HAP-1 (cell line): ENCODE measurements around the gene LSAMP.

Experiments
- DNase-seq, 2 experiments: peaks; one replicate each; pipeline ENCODE4 v3.0.0-alpha.2; 2016 to 2020; ENCODE audit warnings: low spot score in 2 of 2
- H3K27me3 ChIP-seq: fragments of 250-450 bp; sonication (Bioruptor Pico); 2 replicates; pipeline ENCODE4 v1.5.1; 2020; ENCODE audit warnings: low read depth, mild to moderate bottlenecking, moderate library complexity
- H3K36me3 ChIP-seq: fragments of 250-450 bp; sonication (Bioruptor Pico); replicated peaks from 2 replicates; pipeline ENCODE4 v1.5.1; 2020; ENCODE audit warnings: mild to moderate bottlenecking
- H3K4me1 ChIP-seq: fragments of 250-450 bp; sonication (Bioruptor Pico); 2 replicates; pipeline ENCODE4 v1.5.1; 2020; ENCODE audit warnings: mild to moderate bottlenecking
- H3K4me3 ChIP-seq: fragments of 250-450 bp; sonication (Bioruptor Pico); 2 replicates; pipeline ENCODE4 v1.5.1; 2020; ENCODE audit warnings: mild to moderate bottlenecking, moderate library complexity
- H3K9me3 ChIP-seq: fragments of 250-450 bp; sonication (Bioruptor Pico); 2 replicates; pipeline ENCODE4 v1.5.1; 2020; ENCODE audit warnings: mild to moderate bottlenecking, moderate library complexity
- in situ Hi-C: fragments of 300-500 bp; cut with MboI; formaldehyde crosslinking; loops from 3 replicates; pipeline ENCODE4 v1.14.3; 2020; ENCODE audit warnings: low sequenced_read_pairs, inconsistent platforms, mixed read lengths

Gene LSAMP

GRCh38 chr3:116445311-116445841, at the start of gene LSAMP:
Gene LSAMP, minus strand, starts transcription at chr3:116445487.
- in situ Hi-C loops = no loop called here
- no peaks in the 10 kb centered on the region; the same call in 1 of the 2 replicates for H3K27me3 ChIP-seq
- DNase-seq = no peak

GRCh38 chr3:116492379-116492778, 47.1 kb upstream of the LSAMP start:
- Histone ChIP-seq H3K27me3 (no peaks in the 10 kb centered on the region; the same call in 1 of the 2 replicates), H3K4me3 (no peak overlapping the region), H3K9me3 (no peaks in the 10 kb centered on the region), H3K36me3 (no peaks in the 10 kb centered on the region), H3K4me1 (no peaks in the 10 kb centered on the region)
- DNase-seq = no peak
- in situ Hi-C loops = no loop called here

More at GRCh38 chr3:116445311-116445841, at the start of gene LSAMP:
- H3K36me3 ChIP-seq = no peaks in the 10 kb centered on the region
- H3K9me3 ChIP-seq = no peaks in the 10 kb centered on the region
- no peaks in the 10 kb centered on the region for H3K4me1 ChIP-seq
- H3K4me3 ChIP-seq = no peak within 1 kb of the TSS

DNA sequence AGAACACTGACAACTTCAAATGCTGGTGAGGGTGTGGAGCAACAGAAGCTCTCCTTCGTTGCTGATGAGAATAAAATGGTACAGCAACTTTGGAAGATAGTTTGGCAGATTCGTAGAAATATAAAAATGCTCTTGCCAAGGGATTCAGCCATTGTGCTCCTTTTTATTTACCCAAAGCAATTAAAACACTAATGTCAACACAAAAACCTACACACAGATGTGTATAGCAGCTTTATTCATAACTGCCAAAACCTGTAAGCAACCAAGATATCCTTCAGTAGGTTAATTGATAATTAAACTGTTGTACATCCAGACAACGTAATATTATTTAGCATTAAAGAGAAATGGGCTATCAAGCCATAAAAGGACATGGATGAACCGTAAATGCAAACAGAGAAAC, 37.8 kb upstream of the LSAMP start:
- Histone ChIP-seq H3K9me3 (no peaks in the 10 kb centered on the region), H3K4me1 (no peaks in the 10 kb centered on the region), H3K27me3 (no peaks in the 10 kb centered on the region), H3K4me3 (no peak overlapping the region), H3K36me3 (no peaks in the 10 kb centered on the region)
- in situ Hi-C loops = no loop called here
- no peak for DNase-seq

DNA sequence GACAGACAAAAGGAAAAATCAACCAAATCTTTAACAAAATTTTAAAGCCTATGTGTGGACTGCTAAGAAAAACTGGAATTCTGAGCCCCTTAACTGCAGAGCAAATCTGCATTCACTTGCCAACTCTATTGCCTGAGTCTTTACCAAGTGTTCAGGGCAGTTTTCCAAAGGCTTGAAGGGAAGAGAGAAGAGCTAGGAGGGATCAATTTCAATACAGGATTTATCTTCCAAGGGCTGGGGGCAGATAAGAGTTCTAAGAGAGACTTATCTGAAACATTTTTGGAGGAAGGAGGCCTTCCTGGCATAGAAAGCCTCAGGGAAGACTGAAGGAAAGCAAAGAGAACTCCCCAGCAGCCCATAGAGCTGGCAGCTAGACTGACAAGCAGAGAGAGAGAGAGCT, 31.4 kb upstream of the LSAMP start:
- H3K27me3 ChIP-seq = no peaks in the 10 kb centered on the region
- no peaks in the 10 kb centered on the region for H3K36me3 ChIP-seq
- H3K4me3 ChIP-seq = no peak overlapping the region
- H3K4me1 ChIP-seq = no peaks in the 10 kb centered on the region
- in situ Hi-C loops = no loop called here
- no peaks in the 10 kb centered on the region for H3K9me3 ChIP-seq
- DNase-seq = no peak

- in situ Hi-C loops = no loop called here
- DNase-seq = no peak
- Histone ChIP-seq H3K9me3 (no peaks in the 10 kb centered on the region), H3K4me1 (no peaks in the 10 kb centered on the region), H3K4me3 (no peak overlapping the region), H3K27me3 (no peaks in the 10 kb centered on the region), H3K36me3 (no peaks in the 10 kb centered on the region)
Observed at GRCh38 chr3:116474801-116475200, 29.5 kb upstream of the LSAMP start.

GRCh38 chr3:116474032-116474780, 28.9 kb upstream of the LSAMP start:
- in situ Hi-C loops = no loop called here
- no peaks in the 10 kb centered on the region for H3K9me3 ChIP-seq
- no peaks in the 10 kb centered on the region for H3K36me3 ChIP-seq
- no peak for DNase-seq
- no peak overlapping the region for H3K4me3 ChIP-seq
- no peaks in the 10 kb centered on the region for H3K4me1 ChIP-seq
- no peaks in the 10 kb centered on the region for H3K27me3 ChIP-seq

- H3K4me1 ChIP-seq = no peaks in the 10 kb centered on the region
- no peaks in the 10 kb centered on the region for H3K36me3 ChIP-seq
- no peaks in the 10 kb centered on the region for H3K27me3 ChIP-seq
- DNase-seq = no peak
- H3K4me3 ChIP-seq = no peak overlapping the region
- in situ Hi-C loops = no loop called here
- no peaks in the 10 kb centered on the region for H3K9me3 ChIP-seq
Observed at GRCh38 chr3:116473602-116474001, 28.3 kb upstream of the LSAMP start.

GRCh38 chr3:116470605-116471197, 25.4 kb upstream of the LSAMP start:
- DNase-seq = no peak
- Histone ChIP-seq H3K4me1 (no peaks in the 10 kb centered on the region), H3K36me3 (no peaks in the 10 kb centered on the region), H3K4me3 (no peak overlapping the region), H3K9me3 (no peaks in the 10 kb centered on the region), H3K27me3 (no peaks in the 10 kb centered on the region)
- in situ Hi-C loops = no loop called here

DNA sequence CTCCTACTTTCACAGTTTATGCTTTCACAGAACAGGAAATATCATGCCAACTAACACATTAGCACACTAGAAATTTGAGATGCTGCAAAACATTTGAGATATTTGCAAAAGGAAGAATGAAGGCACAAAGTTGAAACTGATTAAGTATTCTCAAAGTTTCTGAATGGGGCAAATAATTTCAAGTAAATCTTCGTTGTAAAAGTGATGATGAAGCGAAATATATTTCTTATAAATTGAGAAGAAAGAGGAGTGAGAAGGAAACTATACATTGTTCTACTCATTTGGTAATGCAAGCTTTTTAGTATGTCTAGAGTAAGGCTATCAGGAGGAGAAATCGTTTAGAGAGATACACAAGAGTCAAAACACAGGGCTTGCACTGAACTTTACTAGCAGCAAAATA, 24.3 kb upstream of the LSAMP start:
- H3K36me3 ChIP-seq = no peaks in the 10 kb centered on the region
- H3K9me3 ChIP-seq = no peaks in the 10 kb centered on the region
- H3K4me1 ChIP-seq = no peaks in the 10 kb centered on the region
- in situ Hi-C loops = no loop called here
- no peaks in the 10 kb centered on the region for H3K27me3 ChIP-seq
- no peak overlapping the region for H3K4me3 ChIP-seq
- no peak for DNase-seq

DNA sequence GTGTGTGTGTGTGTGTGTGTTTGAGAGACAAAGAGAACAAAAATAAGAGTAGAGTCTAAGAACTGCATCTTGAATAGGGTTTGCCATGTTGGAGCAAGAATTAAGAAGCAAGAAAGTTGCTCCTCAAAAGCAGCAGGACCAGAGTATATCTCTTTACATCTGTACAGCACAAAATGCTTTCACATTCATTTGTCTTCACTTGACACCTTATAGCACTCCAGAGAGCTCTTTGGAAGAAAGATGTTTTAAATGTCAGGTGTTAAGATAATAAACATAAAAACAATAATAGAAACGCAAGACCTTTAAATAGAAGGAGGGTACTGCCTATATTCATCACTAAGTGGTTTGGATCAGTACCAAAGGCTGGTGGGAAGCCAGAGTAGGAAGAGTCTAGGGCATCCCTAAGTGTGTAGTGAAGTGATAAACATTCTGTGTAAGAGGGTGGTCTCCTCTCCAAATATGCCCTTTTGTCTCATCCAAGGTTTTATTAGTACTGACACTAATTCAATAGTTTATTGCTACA, 19.1 kb upstream of the LSAMP start:
- H3K4me1 ChIP-seq = no peaks in the 10 kb centered on the region
- no peaks in the 10 kb centered on the region for H3K27me3 ChIP-seq
- in situ Hi-C loops = no loop called here
- H3K36me3 ChIP-seq = no peaks in the 10 kb centered on the region
- no peaks in the 10 kb centered on the region for H3K9me3 ChIP-seq
- H3K4me3 ChIP-seq = no peak overlapping the region
- no peak for DNase-seq

DNA sequence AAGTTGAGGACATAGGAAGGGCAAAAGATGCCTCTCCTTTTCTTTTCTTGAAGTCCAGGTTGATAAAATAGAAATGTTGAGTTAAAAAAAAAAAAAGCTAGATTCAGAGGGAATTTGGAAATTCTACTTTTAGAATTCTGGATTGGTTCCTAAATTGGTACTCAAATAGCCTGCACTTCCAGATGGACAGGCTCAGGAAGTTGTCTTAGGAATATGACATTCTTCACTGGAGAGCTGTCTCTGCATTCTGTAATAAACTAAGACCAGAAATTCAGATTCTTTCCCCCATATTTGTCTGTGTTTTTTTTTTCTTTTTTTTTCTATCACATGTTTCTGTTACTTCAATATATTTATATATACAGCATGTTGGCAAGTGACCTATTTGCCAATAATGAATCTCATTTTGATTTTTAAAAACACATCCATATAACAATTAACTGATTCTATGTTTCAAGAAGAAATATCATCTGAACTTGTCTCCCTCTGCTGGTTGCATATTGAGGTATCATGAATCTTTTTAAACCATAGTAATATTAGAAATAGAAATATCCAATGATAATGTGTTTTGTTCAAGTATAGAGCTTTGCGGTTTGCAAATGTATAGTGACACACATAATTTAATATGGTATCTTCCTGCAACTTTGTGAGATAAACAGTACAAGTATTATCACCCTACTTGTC, 8.5 kb upstream of the LSAMP start:
- H3K4me3 ChIP-seq = no peak overlapping the region
- no peaks in the 10 kb centered on the region for H3K4me1 ChIP-seq
- in situ Hi-C loops = no loop called here
- DNase-seq = no peak
- H3K36me3 ChIP-seq = no peaks in the 10 kb centered on the region
- H3K27me3 ChIP-seq = no peaks in the 10 kb centered on the region
- no peaks in the 10 kb centered on the region for H3K9me3 ChIP-seq

GRCh38 chr3:116449546-116450350, 4.5 kb upstream of the LSAMP start:
- Histone ChIP-seq H3K9me3 (no peaks in the 10 kb centered on the region), H3K27me3 (no peaks in the 10 kb centered on the region; the same call in 1 of the 2 replicates), H3K4me3 (no peak overlapping the region), H3K4me1 (no peaks in the 10 kb centered on the region), H3K36me3 (no peaks in the 10 kb centered on the region)
- in situ Hi-C loops = no loop called here
- no peak for DNase-seq

DNA sequence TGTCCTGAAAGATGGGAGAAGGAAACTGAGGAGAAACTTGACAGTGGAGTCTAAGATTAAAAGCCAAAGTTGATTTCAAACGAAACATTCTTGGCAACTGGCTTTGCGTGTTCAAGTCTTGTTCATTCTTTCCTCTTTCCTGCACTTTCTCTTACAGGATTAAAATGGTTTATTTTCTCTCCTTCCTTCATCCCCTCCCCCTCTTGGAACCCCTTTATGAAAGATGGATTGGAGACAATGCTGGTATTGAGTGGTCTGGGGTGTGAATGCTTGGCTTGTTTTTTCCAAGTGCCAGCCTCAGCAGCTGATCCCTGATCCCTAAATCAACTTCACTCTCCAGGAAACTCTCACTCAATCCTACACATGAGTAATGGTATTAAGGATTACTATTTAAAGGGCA, 703 bp upstream of the LSAMP start:
- no peaks in the 10 kb centered on the region for H3K36me3 ChIP-seq
- H3K9me3 ChIP-seq = no peaks in the 10 kb centered on the region
- DNase-seq = no peak
- H3K27me3 ChIP-seq = no peaks in the 10 kb centered on the region; the same call in 1 of the 2 replicates
- in situ Hi-C loops = no loop called here
- no peak overlapping the region for H3K4me3 ChIP-seq
- no peaks in the 10 kb centered on the region for H3K4me1 ChIP-seq
